SK-N-SH (cell line): Measurements from ENCODE around the gene DNAH11. TPM values are rescaled to one million over a fixed set of nuclear protein-coding genes. Genes with fewer than 3 reads are reported as not detected.

Source experiments
- CTCF ChIA-PET: fragments of 300-600, 350-600 bp; formaldehyde crosslinking; extraction: SDS; loops from one replicate; lab custom pipeline; 2021; lab: Yijun Ruan, JAX
- POLR2A ChIA-PET: fragments of 350-600 bp; sonication (Branson Sonifier 250); formaldehyde crosslinking; extraction: SDS; loops from one replicate; lab custom pipeline; 2020; ENCODE audit warnings: antibody characterized with exemption, inconsistent platforms; lab: Yijun Ruan, JAX
- DNase-seq: peaks from one replicate; pipeline ENCODE4 v3.0.0; 2012
- H2AFZ ChIP-seq: fragments of 200-600 bp; sonication (generic); 2 replicates; pipeline ENCODE4 v1.8.1; 2016; ENCODE audit warnings: antibody characterized with exemption, mild to moderate bottlenecking, low read depth
- H3F3A ChIP-seq: fragments of 200-600 bp; sonication (generic); replicated peaks from 2 replicates; pipeline ENCODE3; 2016; ENCODE audit warnings: antibody characterized with exemption, mild to moderate bottlenecking; ENCODE audit not compliant: insufficient read depth
- H3K27ac ChIP-seq, 2 experiments: fragments of 200-500 bp in 1 of 2; fragments of 200-600 bp in 1 of 2; sonication (Bioruptor generic) in 1 of 2; sonication (generic), shearing (Covaris generic) in 1 of 2; 2 replicates each; pipeline versions ENCODE4 v1.5.1 to v1.6.1; 2014 to 2016; ENCODE audit warnings: low read depth in 2 of 2, inconsistent platforms in 1 of 2, low read length in 1 of 2, mild to moderate bottlenecking in 1 of 2, mixed read lengths in 1 of 2
- H3K27me3 ChIP-seq: fragments of 200-600 bp; sonication (generic), shearing (Covaris generic); 2 replicates; pipeline ENCODE4 v1.6.1; 2016; ENCODE audit warnings: mixed run types; ENCODE audit not compliant: insufficient read depth
- H3K36me3 ChIP-seq, 2 experiments: fragments of 200-500 bp in 1 of 2; fragments of 200-600 bp in 1 of 2; sonication (Bioruptor generic) in 1 of 2; sonication (generic) in 1 of 2; replicated peaks in 1 of 2; 2 replicates each; pipeline versions ENCODE3 to v1.5.1; 2014 to 2016; ENCODE audit warnings: low read length in 1 of 2, mild to moderate bottlenecking in 1 of 2; ENCODE audit not compliant: insufficient read depth in 2 of 2, control insufficient read depth in 1 of 2
- H3K4me1 ChIP-seq, 2 experiments: fragments of 200-500 bp in 1 of 2; fragments of 200-600 bp in 1 of 2; sonication (Bioruptor generic) in 1 of 2; sonication (generic), shearing (Covaris generic) in 1 of 2; 2 replicates each; pipeline versions ENCODE4 v1.5.1 to v1.6.1; 2014 to 2016; ENCODE audit warnings: low read depth in 1 of 2, low read length in 1 of 2, mixed run types in 1 of 2; ENCODE audit not compliant: insufficient read depth in 2 of 2, control insufficient read depth in 1 of 2
- H3K4me2 ChIP-seq: fragments of 200-600 bp; sonication (generic), shearing (Covaris generic); 2 replicates; pipeline ENCODE4 v1.6.1; 2017; ENCODE audit warnings: mixed run types
- H3K4me3 ChIP-seq, 2 experiments: fragments of 200-500 bp in 1 of 2; fragments of 200-600 bp in 1 of 2; sonication (Bioruptor generic) in 1 of 2; sonication (generic), shearing (Covaris generic) in 1 of 2; 2 replicates each; pipeline versions ENCODE4 v1.5.1 to v1.8.1; 2014 to 2016; ENCODE audit warnings: low read depth in 2 of 2, inconsistent platforms in 1 of 2, low read length in 1 of 2, mild to moderate bottlenecking in 1 of 2, mixed read lengths in 1 of 2, moderate library complexity in 1 of 2
- H3K79me2 ChIP-seq: fragments of 200-600 bp; sonication (generic); 2 replicates; pipeline ENCODE4 v1.8.1; 2017; ENCODE audit warnings: mild to moderate bottlenecking; ENCODE audit not compliant: insufficient read depth
- H3K9ac ChIP-seq: fragments of 200-600 bp; sonication (generic); 2 replicates; pipeline ENCODE4 v1.6.1; 2017; ENCODE audit warnings: mixed run types
- H3K9me2 ChIP-seq: fragments of 200-600 bp; sonication (generic); 2 replicates; pipeline ENCODE4 v1.6.1; 2017; ENCODE audit warnings: mixed run types
- H3K9me3 ChIP-seq: fragments of 200-600 bp; sonication (generic); 2 replicates; pipeline ENCODE4 v1.6.1; 2017; ENCODE audit warnings: mixed run types, mild to moderate bottlenecking, moderate library complexity
- H4K20me1 ChIP-seq: fragments of 200-600 bp; sonication (generic); 2 replicates; pipeline ENCODE4 v1.6.1; 2017; ENCODE audit warnings: mild to moderate bottlenecking, mixed run types; ENCODE audit not compliant: insufficient read depth
- EZH2phosphoT487 ChIP-seq: fragments of 200-600 bp; sonication (generic); IDR thresholded peaks from 2 replicates; pipeline ENCODE4 v1.6.1; 2017; ENCODE audit warnings: low read depth, mixed run types, mild to moderate bottlenecking, antibody characterized with exemption, moderate library complexity, borderline replicate concordance
- FOXJ3 ChIP-seq: sonication (generic); formaldehyde crosslinking; IDR thresholded peaks from 2 replicates; pipeline ENCODE4 v1.5.1; 2020; ENCODE audit warnings: mild to moderate bottlenecking, missing genetic modification reagents
- GABPA ChIP-seq: IDR thresholded peaks from 2 replicates; pipeline ENCODE4 v1.4.0; 2012; ENCODE audit warnings: low read depth, mild to moderate bottlenecking
- JUND ChIP-seq: IDR thresholded peaks from 2 replicates; pipeline ENCODE4 v1.4.0; 2012
- MEF2A ChIP-seq: IDR thresholded peaks from 2 replicates; pipeline ENCODE4 v1.4.0; 2012; ENCODE audit warnings: low read depth, borderline replicate concordance
- RFX5 ChIP-seq: IDR thresholded peaks from 2 replicates; pipeline ENCODE4 v1.6.1; 2012; ENCODE audit warnings: mild to moderate bottlenecking, improper control_type of control experiment, low read length
- RXRA ChIP-seq: IDR thresholded peaks from 2 replicates; pipeline ENCODE4 v1.4.0; 2012; ENCODE audit warnings: low read depth, mild to moderate bottlenecking, borderline replicate concordance
- TCF12 ChIP-seq: IDR thresholded peaks from 2 replicates; pipeline ENCODE4 v1.4.0; 2012
- WGBS: methylation state at CpG from one replicate; pipeline ENCODE4 v1.1.6; 2017; ENCODE audit warnings: low lambda C conversion rate; 5-methylcytosine and 5-hydroxymethylcytosine counted together
- polyA plus RNA-seq, 3 experiments: library from polyadenylated mRNA; depleted of rRNA; stranded (reverse); fragments of >200 nt; gene quantifications; 2 replicates each; pipeline ENCODE4 v1.2.3, GENCODE V29; 2012
- TF ChIP-seq, protein P1 (sequence below): fragments of 150-350 bp; IDR thresholded peaks from 2 replicates; pipeline ENCODE4 v1.6.1; 2016; ENCODE audit warnings: mild to moderate bottlenecking, low read depth, low read length
- TF ChIP-seq, protein P2 (sequence below): fragments of 200-600 bp; sonication (generic); IDR thresholded peaks from 2 replicates; pipeline ENCODE4 v1.6.1; 2017; ENCODE audit warnings: antibody characterized with exemption, mild to moderate bottlenecking, moderate library complexity

Gene DNAH11
- polyA plus RNA-seq, 1 of the 3 experiments (the other 2 are of a cell fraction) = 0.77 TPM

DNA sequence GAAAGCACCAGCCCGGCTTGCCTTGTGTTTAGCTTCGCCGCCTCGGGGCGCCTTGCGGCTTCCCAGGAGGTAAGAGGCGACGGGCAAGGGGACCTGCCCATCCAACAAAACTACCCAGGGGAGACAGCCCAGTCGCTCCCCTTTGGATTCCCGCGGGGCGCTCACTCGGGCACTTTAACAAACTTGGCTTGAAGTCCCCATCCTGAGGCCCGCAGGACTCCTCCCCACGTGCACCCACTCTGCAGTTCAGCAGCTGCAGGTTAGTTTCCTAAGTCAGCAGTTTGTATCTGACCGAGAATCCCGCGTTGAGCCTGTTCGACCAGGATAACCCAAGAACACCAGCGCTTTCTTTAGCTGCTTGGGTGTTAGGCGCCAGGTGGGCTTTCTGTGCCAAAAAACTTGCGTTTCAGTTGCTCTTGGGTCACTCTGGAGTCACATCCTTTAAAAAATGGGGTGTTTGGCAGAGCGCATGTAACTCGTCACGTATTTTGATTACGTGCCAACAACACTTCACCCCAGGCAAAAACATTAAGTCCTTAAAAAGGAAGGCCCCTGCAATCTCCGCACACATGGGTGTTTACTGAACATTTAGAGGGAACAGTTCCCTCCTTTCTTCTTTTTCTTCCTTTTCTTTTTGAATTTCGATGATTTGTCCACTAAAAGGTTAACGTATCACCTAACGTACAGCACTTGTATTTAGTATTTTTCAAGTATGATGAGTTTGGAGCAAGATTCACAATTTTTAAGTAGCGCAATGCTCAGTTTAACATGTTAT lies 876 bp downstream of the DNAH11 start (continued):
- TF ChIP-seq, protein P1, sequence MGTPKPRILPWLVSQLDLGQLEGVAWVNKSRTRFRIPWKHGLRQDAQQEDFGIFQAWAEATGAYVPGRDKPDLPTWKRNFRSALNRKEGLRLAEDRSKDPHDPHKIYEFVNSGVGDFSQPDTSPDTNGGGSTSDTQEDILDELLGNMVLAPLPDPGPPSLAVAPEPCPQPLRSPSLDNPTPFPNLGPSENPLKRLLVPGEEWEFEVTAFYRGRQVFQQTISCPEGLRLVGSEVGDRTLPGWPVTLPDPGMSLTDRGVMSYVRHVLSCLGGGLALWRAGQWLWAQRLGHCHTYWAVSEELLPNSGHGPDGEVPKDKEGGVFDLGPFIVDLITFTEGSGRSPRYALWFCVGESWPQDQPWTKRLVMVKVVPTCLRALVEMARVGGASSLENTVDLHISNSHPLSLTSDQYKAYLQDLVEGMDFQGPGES = no peak
- no peak for TF ChIP-seq RXRA
- no peak for TF ChIP-seq JUND
- TF ChIP-seq EZH2phosphoT487 = no peak
- no peak for TF ChIP-seq GABPA
- TF ChIP-seq, all 33 proteins: peak for 0

DNA sequence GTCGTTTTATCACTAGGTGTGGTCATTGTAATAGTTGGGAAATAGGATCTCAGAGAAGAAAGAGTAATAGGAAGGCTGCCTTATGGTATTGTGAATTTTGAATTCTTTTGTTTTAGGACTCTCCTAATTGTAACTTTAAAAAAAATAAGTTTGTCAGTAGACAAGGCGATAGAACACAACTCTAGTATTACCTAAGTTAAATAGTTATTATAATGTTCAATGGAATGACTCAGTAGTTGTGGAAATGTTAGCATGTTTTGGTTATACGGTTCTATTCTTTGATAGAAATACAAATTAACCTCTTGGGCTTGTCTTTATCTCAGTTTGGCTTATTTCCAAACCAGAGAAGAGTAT lies 1.4 kb downstream of the DNAH11 start:
- no peaks in the 10 kb centered on the region for H3K9me3 ChIP-seq
- no peak overlapping the region for H3K4me2 ChIP-seq
- 7% methylated on average over 3 of the region's 3 CpGs for WGBS
- ChIA-PET CTCF (no interaction called here), POLR2A (no interaction called here)
- TF ChIP-seq TCF12 = no peak
- no peaks in the 10 kb centered on the region for H3F3A ChIP-seq
- no peaks in the 10 kb centered on the region for H3K36me3 ChIP-seq
- no peaks in the 10 kb centered on the region for H3K9me2 ChIP-seq
- no peak overlapping the region for H3K9ac ChIP-seq
- peaks cover 48% of the 10 kb centered on the region for H3K27me3 ChIP-seq
- no peaks in the 10 kb centered on the region for H4K20me1 ChIP-seq
- H3K4me1 ChIP-seq = no peaks in the 10 kb centered on the region; a peak in 1 of 4 replicates
- no peak overlapping the region for H2AFZ ChIP-seq
- no peak for DNase-seq
- no peaks in the 10 kb centered on the region for H3K79me2 ChIP-seq
- H3K27ac ChIP-seq = no peak overlapping the region
- no peak overlapping the region for H3K4me3 ChIP-seq

DNA sequence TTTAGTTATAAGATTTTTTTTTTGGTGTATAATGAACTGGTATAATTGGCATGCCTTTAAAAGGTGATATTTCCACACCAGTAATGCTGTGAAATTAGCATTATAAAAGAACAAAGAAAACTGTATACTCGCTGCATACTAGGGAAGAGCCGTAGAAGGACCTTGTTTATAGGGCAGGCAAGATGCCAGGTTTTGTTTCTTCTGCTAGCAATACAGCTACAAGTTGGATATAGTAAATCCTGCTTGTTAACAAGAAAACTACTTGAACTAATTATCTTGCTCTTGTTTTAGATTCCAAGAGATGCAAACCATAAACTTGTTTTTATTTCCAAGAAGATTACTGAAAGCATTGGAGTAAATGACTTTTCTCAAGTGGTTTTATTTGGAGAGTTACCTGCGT lies 1.9 kb downstream of the DNAH11 start:
- 16% methylated on average over 3 of the region's 3 CpGs for WGBS
- no peak overlapping the region for H3K4me2 ChIP-seq
- no peak overlapping the region for H3K27ac ChIP-seq
- no peaks in the 10 kb centered on the region for H4K20me1 ChIP-seq
- no peak overlapping the region for H3K4me3 ChIP-seq
- no peaks in the 10 kb centered on the region for H3K9me3 ChIP-seq
- H3K27me3 ChIP-seq = peaks cover 48% of the 10 kb centered on the region
- ChIA-PET POLR2A (no interaction called here), CTCF (no interaction called here)
- H3K9me2 ChIP-seq = no peaks in the 10 kb centered on the region
- no peak for DNase-seq
- H2AFZ ChIP-seq = no peak overlapping the region
- no peaks in the 10 kb centered on the region for H3K79me2 ChIP-seq
- no peaks in the 10 kb centered on the region for H3K36me3 ChIP-seq
- TF ChIP-seq MEF2A (no peak), FOXJ3 (CRISPR knock-in tag) (no peak), RFX5 (no peak), EZH2phosphoT487 (0 out of 2 replicates have a peak, but pooled peaks have one; percentile 30)
- TF ChIP-seq, protein P2, sequence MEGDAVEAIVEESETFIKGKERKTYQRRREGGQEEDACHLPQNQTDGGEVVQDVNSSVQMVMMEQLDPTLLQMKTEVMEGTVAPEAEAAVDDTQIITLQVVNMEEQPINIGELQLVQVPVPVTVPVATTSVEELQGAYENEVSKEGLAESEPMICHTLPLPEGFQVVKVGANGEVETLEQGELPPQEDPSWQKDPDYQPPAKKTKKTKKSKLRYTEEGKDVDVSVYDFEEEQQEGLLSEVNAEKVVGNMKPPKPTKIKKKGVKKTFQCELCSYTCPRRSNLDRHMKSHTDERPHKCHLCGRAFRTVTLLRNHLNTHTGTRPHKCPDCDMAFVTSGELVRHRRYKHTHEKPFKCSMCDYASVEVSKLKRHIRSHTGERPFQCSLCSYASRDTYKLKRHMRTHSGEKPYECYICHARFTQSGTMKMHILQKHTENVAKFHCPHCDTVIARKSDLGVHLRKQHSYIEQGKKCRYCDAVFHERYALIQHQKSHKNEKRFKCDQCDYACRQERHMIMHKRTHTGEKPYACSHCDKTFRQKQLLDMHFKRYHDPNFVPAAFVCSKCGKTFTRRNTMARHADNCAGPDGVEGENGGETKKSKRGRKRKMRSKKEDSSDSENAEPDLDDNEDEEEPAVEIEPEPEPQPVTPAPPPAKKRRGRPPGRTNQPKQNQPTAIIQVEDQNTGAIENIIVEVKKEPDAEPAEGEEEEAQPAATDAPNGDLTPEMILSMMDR = no peak
- no peak overlapping the region for H3K9ac ChIP-seq
- no peaks in the 10 kb centered on the region; a peak in 1 of 4 replicates for H3K4me1 ChIP-seq
- H3F3A ChIP-seq = no peaks in the 10 kb centered on the region
